CD14-positive monocyte (primary cell): Measurements from ENCODE around the gene KEL. TPM values are rescaled to one million over a fixed set of nuclear protein-coding genes. Genes with fewer than 3 reads are reported as not detected.
A peak's percentile ranks its signal among the peaks of the same experiment; 100 is the strongest.

ENCODE experiments used
- DNase-seq, 3 donors: peaks; one replicate each; pipeline ENCODE4 v3.0.0-alpha.2; 2011 to 2022
- H2AFZ ChIP-seq: 2 replicates; pipeline ENCODE4 v1.6.0; 2012; ENCODE audit warnings: mild to moderate bottlenecking, low read depth, low read length, inconsistent platforms; ENCODE audit not compliant: insufficient read depth, poor library complexity, severe bottlenecking
- H3K27ac ChIP-seq, 2 donors: 1 replicate in 1 of 2; 2 replicates in 1 of 2; pipeline ENCODE4 v1.5.1; 2012 to 2013; ENCODE audit warnings: low read length in 2 of 2, control low read depth in 1 of 2, inconsistent platforms in 1 of 2, low read depth in 1 of 2, mild to moderate bottlenecking in 1 of 2
- H3K27me3 ChIP-seq, 2 donors: one replicate each; pipeline versions ENCODE4 v1.6.0 to v1.6.1; 2011 to 2013; ENCODE audit warnings: low read length in 2 of 2; ENCODE audit not compliant: control insufficient read depth in 2 of 2, insufficient read depth in 2 of 2
- H3K36me3 ChIP-seq, 2 donors: replicated peaks in 1 of 2; 1 replicate in 1 of 2; 2 replicates in 1 of 2; pipeline versions ENCODE4 v1.5.1 to v1.6.1; 2012 to 2013; ENCODE audit warnings: low read length in 2 of 2, control low read depth in 1 of 2, inconsistent platforms in 1 of 2, mild to moderate bottlenecking in 1 of 2; ENCODE audit not compliant: insufficient read depth in 2 of 2, control insufficient read depth in 1 of 2
- H3K4me1 ChIP-seq, 2 donors: 1 replicate in 1 of 2; 2 replicates in 1 of 2; pipeline versions ENCODE4 v1.5.1 to v1.6.1; 2012 to 2013; ENCODE audit warnings: low read length in 2 of 2, control low read depth in 1 of 2, inconsistent platforms in 1 of 2, mild to moderate bottlenecking in 1 of 2, moderate library complexity in 1 of 2; ENCODE audit not compliant: insufficient read depth in 2 of 2, control insufficient read depth in 1 of 2
- H3K4me2 ChIP-seq: replicated peaks from 2 replicates; pipeline ENCODE3; 2012; ENCODE audit warnings: low read length, moderate library complexity, mild to moderate bottlenecking; ENCODE audit not compliant: poor library complexity, severe bottlenecking; ENCODE audit errors: extremely low read depth
- H3K4me3 ChIP-seq, 3 experiments: fragments of 200-600 bp in 1 of 3; sonication (generic) in 1 of 3; replicated peaks in 1 of 3; 1 replicate in 2 of 3; 2 replicates in 1 of 3; pipeline ENCODE4 v1.5.1; 2011 to 2013; ENCODE audit warnings: low read length in 3 of 3, mild to moderate bottlenecking in 3 of 3, control low read depth in 2 of 3, low read depth in 2 of 3, inconsistent platforms in 1 of 3, moderate library complexity in 1 of 3
- H3K79me2 ChIP-seq: 2 replicates; pipeline ENCODE4 v1.6.0; 2012; ENCODE audit warnings: mild to moderate bottlenecking, control low read depth, inconsistent platforms, low read length, moderate library complexity; ENCODE audit not compliant: insufficient read depth
- H3K9ac ChIP-seq: 2 replicates; pipeline ENCODE4 v1.6.0; 2017; ENCODE audit warnings: low read length, mild to moderate bottlenecking; ENCODE audit not compliant: insufficient read depth, poor library complexity, severe bottlenecking
- H3K9me3 ChIP-seq, 2 donors: replicated peaks in 1 of 2; 1 replicate in 1 of 2; 2 replicates in 1 of 2; pipeline versions ENCODE4 v1.5.1 to v1.6.1; 2012 to 2013; ENCODE audit warnings: low read length in 2 of 2, control low read depth in 1 of 2; ENCODE audit not compliant: control insufficient read depth in 1 of 2, insufficient read depth in 1 of 2
- H4K20me1 ChIP-seq: 2 replicates; pipeline ENCODE4 v1.6.0; 2012; ENCODE audit warnings: mild to moderate bottlenecking, low read length, control low read depth, moderate library complexity; ENCODE audit not compliant: insufficient read depth
- H3K27ac Mint-ChIP-seq, 7 donors: one replicate each; pipeline ENCODE4 v1.8.0; 2020; ENCODE audit warnings: mild to moderate bottlenecking in 7 of 7, mixed read lengths in 7 of 7, moderate library complexity in 6 of 7, inconsistent platforms in 2 of 7
- H3K27me3 Mint-ChIP-seq, 3 donors: one replicate each; pipeline ENCODE4 v1.8.0; 2021 to 2022; ENCODE audit warnings: low read depth in 3 of 3, mild to moderate bottlenecking in 3 of 3, mixed read lengths in 3 of 3, moderate library complexity in 3 of 3, inconsistent platforms in 1 of 3
- H3K36me3 Mint-ChIP-seq, 2 donors: one replicate each; pipeline ENCODE4 v1.8.0; 2020; ENCODE audit warnings: mixed read lengths in 2 of 2, inconsistent platforms in 1 of 2, mild to moderate bottlenecking in 1 of 2
- H3K4me1 Mint-ChIP-seq: one replicate; pipeline ENCODE4 v1.8.0; 2020; ENCODE audit warnings: mild to moderate bottlenecking, mixed read lengths
- H3K4me3 Mint-ChIP-seq, 2 donors: one replicate each; pipeline ENCODE4 v1.8.0; 2020; ENCODE audit warnings: mild to moderate bottlenecking in 2 of 2, mixed read lengths in 2 of 2, moderate library complexity in 1 of 2
- H3K9me3 Mint-ChIP-seq, 7 donors: one replicate each; pipeline ENCODE4 v1.8.0; 2020 to 2022; ENCODE audit warnings: mixed read lengths in 7 of 7, mild to moderate bottlenecking in 6 of 7, moderate library complexity in 6 of 7, inconsistent platforms in 2 of 7
- WGBS: methylation state at CpG from one replicate; pipeline ENCODE4 v1.1.5; 2013; ENCODE audit warnings: missing lambda C conversion rate; ENCODE audit not compliant: insufficient coverage; 5-methylcytosine and 5-hydroxymethylcytosine counted together
- intact Hi-C, 2 donors: fragments of 100-400 bp; cut with micrococcal nuclease; formaldehyde crosslinking; loops; one replicate each; pipeline versions ENCODE4 v1.15.0 to v1.15.1; 2023
- polyA plus RNA-seq, 3 donors: library from polyadenylated mRNA; depleted of rRNA in 1 of 3; unstranded in 2 of 3; stranded (reverse) in 1 of 3; fragments of 300-500 nt in 2 of 3; fragments of >200 nt in 1 of 3; fragmentation: Illumina TruSeq in 2 of 3; gene quantifications; 1 replicate in 2 of 3; 2 replicates in 1 of 3; pipeline ENCODE4 v1.2.3, GENCODE V29; 2012 to 2021
- TF ChIP-seq, protein P1 (sequence below): fragments of 200-600 bp; IDR thresholded peaks from one replicate; pipeline ENCODE4 v1.8.0; 2022; ENCODE audit warnings: antibody characterized with exemption, mild to moderate bottlenecking

The KEL gene
- polyA plus RNA-seq, 3 donors = 2.5 TPM; not detected in 2

DNA sequence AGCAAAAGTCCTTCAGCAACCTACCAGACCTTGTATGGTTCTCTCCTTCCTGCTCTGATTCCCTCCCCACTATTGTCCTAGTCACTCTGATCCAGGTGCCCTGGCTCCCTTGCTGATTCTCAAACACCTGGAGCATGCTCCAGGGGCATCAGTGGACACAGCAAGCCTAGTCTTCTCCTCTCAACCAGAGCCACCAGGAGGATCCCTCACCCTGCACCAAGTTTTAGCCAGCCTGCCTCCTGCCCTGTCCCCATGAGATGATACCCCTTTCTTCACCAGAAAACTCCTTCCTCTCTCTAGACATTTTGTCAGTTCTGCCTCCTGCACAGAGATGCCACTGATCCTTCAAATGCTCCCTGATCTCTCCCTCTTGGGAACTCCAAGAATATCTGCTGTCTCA, 11.9 kb downstream of the KEL start:
- H3K4me2 ChIP-seq = no peak overlapping the region
- peak overlapping the region in 1 of 7 donors; percentile 5 for H3K27ac Mint-ChIP-seq
- no peaks in the 10 kb centered on the region for H3K36me3 Mint-ChIP-seq
- no peak overlapping the region for H3K9ac ChIP-seq
- no peak for DNase-seq
- H3K9me3 ChIP-seq = peaks cover 11 to 16% of the 10 kb centered on the region in 2 donors
- no peaks in the 10 kb centered on the region for H3K4me1 Mint-ChIP-seq
- no peak overlapping the region for H2AFZ ChIP-seq
- H3K4me3 Mint-ChIP-seq = peak overlapping the region in 1 of 2 donors; percentile 24
- intact Hi-C loops = no loop called here
- peaks cover 10 to 18% (median 14%) of the 10 kb centered on the region in 7 donors for H3K9me3 Mint-ChIP-seq
- H3K36me3 ChIP-seq = no peaks in the 10 kb centered on the region
- no peak overlapping the region for H3K4me3 ChIP-seq
- TF ChIP-seq, protein P1, sequence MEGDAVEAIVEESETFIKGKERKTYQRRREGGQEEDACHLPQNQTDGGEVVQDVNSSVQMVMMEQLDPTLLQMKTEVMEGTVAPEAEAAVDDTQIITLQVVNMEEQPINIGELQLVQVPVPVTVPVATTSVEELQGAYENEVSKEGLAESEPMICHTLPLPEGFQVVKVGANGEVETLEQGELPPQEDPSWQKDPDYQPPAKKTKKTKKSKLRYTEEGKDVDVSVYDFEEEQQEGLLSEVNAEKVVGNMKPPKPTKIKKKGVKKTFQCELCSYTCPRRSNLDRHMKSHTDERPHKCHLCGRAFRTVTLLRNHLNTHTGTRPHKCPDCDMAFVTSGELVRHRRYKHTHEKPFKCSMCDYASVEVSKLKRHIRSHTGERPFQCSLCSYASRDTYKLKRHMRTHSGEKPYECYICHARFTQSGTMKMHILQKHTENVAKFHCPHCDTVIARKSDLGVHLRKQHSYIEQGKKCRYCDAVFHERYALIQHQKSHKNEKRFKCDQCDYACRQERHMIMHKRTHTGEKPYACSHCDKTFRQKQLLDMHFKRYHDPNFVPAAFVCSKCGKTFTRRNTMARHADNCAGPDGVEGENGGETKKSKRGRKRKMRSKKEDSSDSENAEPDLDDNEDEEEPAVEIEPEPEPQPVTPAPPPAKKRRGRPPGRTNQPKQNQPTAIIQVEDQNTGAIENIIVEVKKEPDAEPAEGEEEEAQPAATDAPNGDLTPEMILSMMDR = no peak
- no peaks in the 10 kb centered on the region for H3K27me3 ChIP-seq
- no peak overlapping the region for H3K27ac ChIP-seq
- H3K27me3 Mint-ChIP-seq = peaks cover 1 to 11% (median 6%) of the 10 kb centered on the region in 3 donors
- H4K20me1 ChIP-seq = no peaks in the 10 kb centered on the region
- H3K79me2 ChIP-seq = no peaks in the 10 kb centered on the region
- H3K4me1 ChIP-seq = no peaks in the 10 kb centered on the region

DNA sequence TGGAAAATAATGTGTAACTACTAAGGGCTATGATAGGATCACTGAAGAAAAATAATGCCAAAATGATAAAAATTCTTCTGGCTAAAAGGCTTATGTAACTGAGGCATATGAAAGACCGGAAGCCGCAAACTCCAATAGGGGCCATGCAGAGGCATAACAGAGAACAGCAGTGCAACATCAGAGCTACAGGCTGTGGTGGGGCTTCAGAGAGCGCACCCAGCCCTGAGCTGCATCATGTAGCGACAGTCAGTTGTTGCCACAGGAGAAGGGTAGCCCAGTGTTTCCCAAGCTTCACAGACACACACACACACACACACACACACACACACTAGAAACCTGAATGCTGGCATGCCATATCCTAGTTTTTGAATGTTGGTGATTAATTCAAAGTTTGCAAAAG, 13.6 kb downstream of the KEL start:
- 97% methylated on average over 3 of the region's 4 CpGs for WGBS
- peaks cover 0 to 2% of the 10 kb centered on the region in 2 donors for H3K9me3 ChIP-seq
- TF ChIP-seq, protein P1 = no peak
- H3K27me3 ChIP-seq = no peaks in the 10 kb centered on the region
- Mint-ChIP-seq H3K9me3 (peaks cover 0 to 6% (median 1%) of the 10 kb centered on the region in 7 donors), H3K27ac (no peak overlapping the region), H3K36me3 (no peaks in the 10 kb centered on the region), H3K4me1 (no peaks in the 10 kb centered on the region), H3K27me3 (peaks cover 2 to 11% (median 11%) of the 10 kb centered on the region in 3 donors), H3K4me3 (no peak overlapping the region)
- no peak overlapping the region for H3K4me2 ChIP-seq
- no peak for DNase-seq
- no peak overlapping the region for H3K4me3 ChIP-seq
- H4K20me1 ChIP-seq = no peaks in the 10 kb centered on the region
- H2AFZ ChIP-seq = no peak overlapping the region
- intact Hi-C loops = no loop called here
- no peak overlapping the region for H3K9ac ChIP-seq
- no peaks in the 10 kb centered on the region for H3K36me3 ChIP-seq
- no peaks in the 10 kb centered on the region for H3K4me1 ChIP-seq
- no peak overlapping the region for H3K27ac ChIP-seq
- H3K79me2 ChIP-seq = no peaks in the 10 kb centered on the region
